HCT116 (cell line): ENCODE data around the gene RSPH6A. TPM values are rescaled to one million over a fixed set of nuclear protein-coding genes. Genes with fewer than 3 reads are reported as not detected.

Experiments
- ATAC-seq: fragments of 200-7000 bp; cut with Tn5 transposase; 2 replicates; pipeline ENCODE4 v1.9.1; 2020; ENCODE audit warnings: mild to moderate bottlenecking, moderate library complexity
- BruUV-seq: library from RNA; stranded (reverse); fragments of 400-500 nt; replicated peaks from 2 replicates; lab custom pipeline; 2021; lab: Mats Ljungman, UMichigan
- CTCF ChIA-PET: fragments of 300-600 bp; sonication (Branson Sonifier 250); formaldehyde crosslinking; loops from one replicate; lab custom pipeline; 2021; ENCODE audit warnings: antibody characterized with exemption; lab: Charles Lee
- POLR2A ChIA-PET: fragments of 300-600, 350-600 bp; sonication (Branson Sonifier 250); formaldehyde crosslinking; loops from one replicate; lab custom pipeline; 2021; ENCODE audit warnings: antibody characterized with exemption; lab: Charles Lee
- RAD21 ChIA-PET, 2 experiments: fragments of 300-600 bp; sonication (Branson Sonifier 250); formaldehyde crosslinking; loops; one replicate each; lab custom pipeline; 2023; ENCODE audit warnings: low total read pairs in 2 of 2; ENCODE audit not compliant: uncharacterized antibody in 2 of 2, unreplicated experiment in 2 of 2, low non-redundant PET in 1 of 2; lab: Charles Lee
- DNase-seq: peaks from one replicate; pipeline ENCODE4 v3.0.0-alpha.2; 2010; ENCODE audit warnings: low read depth, low spot score
- H2AFZ ChIP-seq: fragments of 200-600 bp; shearing (Covaris generic), sonication (generic); 2 replicates; pipeline ENCODE4 v1.6.1; 2017; ENCODE audit warnings: low read depth, mixed run types, mixed read lengths, antibody characterized with exemption, low read length; ENCODE audit not compliant: poor library complexity, severe bottlenecking
- H3K27ac ChIP-seq: 2 replicates; pipeline ENCODE4 v1.5.1; 2012; ENCODE audit warnings: low read depth, low read length
- H3K27me3 ChIP-seq: fragments of 200-600 bp; sonication (generic); 2 replicates; pipeline ENCODE4 v1.6.1; 2016; ENCODE audit warnings: mixed run types, low read length, mixed read lengths; ENCODE audit not compliant: insufficient read depth
- H3K36me3 ChIP-seq, 2 experiments: fragments of 200-500 bp in 1 of 2; fragments of 200-600 bp in 1 of 2; sonication (Bioruptor generic) in 1 of 2; sonication (generic) in 1 of 2; 2 replicates each; pipeline versions ENCODE4 v1.5.1 to v1.6.1; 2014 to 2016; ENCODE audit warnings: low read length in 2 of 2, inconsistent platforms in 1 of 2, mixed read lengths in 1 of 2, mixed run types in 1 of 2; ENCODE audit not compliant: insufficient read depth in 2 of 2, control insufficient read depth in 1 of 2
- H3K4me1 ChIP-seq, 2 experiments: fragments of 200-600 bp in 1 of 2; sonication (generic) in 1 of 2; 2 replicates each; pipeline versions ENCODE4 v1.5.1 to v1.6.1; 2012 to 2017; ENCODE audit warnings: low read length in 2 of 2, inconsistent platforms in 1 of 2, mild to moderate bottlenecking in 1 of 2, mixed read lengths in 1 of 2, mixed run types in 1 of 2, moderate library complexity in 1 of 2; ENCODE audit not compliant: insufficient read depth in 2 of 2, control insufficient read depth in 1 of 2
- H3K4me2 ChIP-seq: fragments of 200-600 bp; sonication (generic); 2 replicates; pipeline ENCODE4 v1.6.1; 2017; ENCODE audit warnings: mixed run types, low read length, mixed read lengths
- H3K4me3 ChIP-seq, 2 experiments: fragments of 200-600 bp in 1 of 2; sonication (generic) in 1 of 2; replicated peaks in 1 of 2; 2 replicates each; pipeline ENCODE4 v1.5.1; 2011 to 2016; ENCODE audit warnings: low read length in 2 of 2, control low read depth in 1 of 2, low read depth in 1 of 2, mild to moderate bottlenecking in 1 of 2, mixed read lengths in 1 of 2, mixed run types in 1 of 2
- H3K79me2 ChIP-seq: fragments of 200-600 bp; sonication (generic); 2 replicates; pipeline ENCODE4 v1.6.1; 2017; ENCODE audit warnings: mild to moderate bottlenecking, mixed run types, low read length, moderate library complexity, mixed read lengths; ENCODE audit not compliant: insufficient read depth
- H3K9ac ChIP-seq: fragments of 200-600 bp; sonication (generic); 2 replicates; pipeline ENCODE4 v1.6.1; 2016; ENCODE audit warnings: low read length, mixed read lengths
- H3K9me2 ChIP-seq: fragments of 200-600 bp; sonication (generic), shearing (Covaris generic); 2 replicates; pipeline ENCODE4 v1.6.1; 2017; ENCODE audit warnings: mixed run types, mild to moderate bottlenecking, moderate library complexity; ENCODE audit not compliant: insufficient read depth
- H3K9me3 ChIP-seq, 2 experiments: fragments of 200-500 bp in 1 of 2; fragments of 200-600 bp in 1 of 2; sonication (Bioruptor generic) in 1 of 2; sonication (generic) in 1 of 2; 2 replicates each; pipeline ENCODE4 v1.6.1; 2014 to 2017; ENCODE audit warnings: low read length in 2 of 2, mixed read lengths in 2 of 2, inconsistent platforms in 1 of 2, low read depth in 1 of 2, mild to moderate bottlenecking in 1 of 2, mixed run types in 1 of 2, moderate library complexity in 1 of 2; ENCODE audit not compliant: control insufficient read depth in 1 of 2, insufficient read depth in 1 of 2
- H4K20me1 ChIP-seq: fragments of 200-600 bp; sonication (generic), shearing (Covaris generic); 2 replicates; pipeline ENCODE4 v1.6.1; 2017; ENCODE audit warnings: mixed run types, mild to moderate bottlenecking, moderate library complexity; ENCODE audit not compliant: insufficient read depth
- CBX3 ChIP-seq: IDR thresholded peaks from 2 replicates; pipeline ENCODE4 v1.6.1; 2012; ENCODE audit warnings: low read depth
- CEBPB ChIP-seq: IDR thresholded peaks from 2 replicates; pipeline ENCODE4 v1.6.1; 2012; ENCODE audit warnings: low read depth
- EGR1 ChIP-seq: IDR thresholded peaks from 2 replicates; pipeline ENCODE4 v1.6.1; 2012; ENCODE audit warnings: low read depth
- EZH2 ChIP-seq: fragments of 200-600 bp; sonication (generic); IDR thresholded peaks from 2 replicates; pipeline ENCODE4 v1.6.1; 2017; ENCODE audit warnings: antibody characterized with exemption, mixed run types
- EZH2phosphoT487 ChIP-seq: fragments of 200-600 bp; IDR thresholded peaks from 2 replicates; pipeline ENCODE4 v1.6.1; 2018; ENCODE audit warnings: antibody characterized with exemption, borderline replicate concordance
- FOSL1 ChIP-seq: IDR thresholded peaks from 2 replicates; pipeline ENCODE4 v1.6.1; 2012; ENCODE audit warnings: low read depth
- JUND ChIP-seq: IDR thresholded peaks from 2 replicates; pipeline ENCODE4 v1.6.1; 2012
- POLR2A ChIP-seq: IDR thresholded peaks from 2 replicates; pipeline ENCODE4 v1.7.0; 2011; ENCODE audit warnings: borderline replicate concordance; ENCODE audit not compliant: insufficient read depth, insufficient read length; ENCODE audit errors: extremely low read depth
- POLR2AphosphoS5 ChIP-seq: IDR thresholded peaks from 2 replicates; pipeline ENCODE4 v1.6.1; 2011; ENCODE audit warnings: mild to moderate bottlenecking, low read depth, low read length, moderate library complexity
- RAD21 ChIP-seq: IDR thresholded peaks from 2 replicates; pipeline ENCODE4 v1.6.1; 2012; ENCODE audit warnings: low read depth, mild to moderate bottlenecking
- REST ChIP-seq: IDR thresholded peaks from 2 replicates; pipeline ENCODE4 v1.6.1; 2012; ENCODE audit warnings: low read depth
- SIN3A ChIP-seq: IDR thresholded peaks from 2 replicates; pipeline ENCODE4 v1.6.1; 2012; ENCODE audit warnings: low read depth
- SP1 ChIP-seq: IDR thresholded peaks from 2 replicates; pipeline ENCODE4 v1.6.1; 2012; ENCODE audit warnings: low read depth
- TCF7L2 ChIP-seq: IDR thresholded peaks from 2 replicates; pipeline ENCODE4 v1.7.0; 2011; ENCODE audit warnings: borderline replicate concordance, inconsistent platforms; ENCODE audit not compliant: insufficient read depth, insufficient read length; ENCODE audit errors: extremely low read depth
- YY1 ChIP-seq: IDR thresholded peaks from 2 replicates; pipeline ENCODE4 v1.6.1; 2011; ENCODE audit warnings: low read length, low read depth, moderate library complexity, mild to moderate bottlenecking; ENCODE audit not compliant: insufficient replicate concordance; ENCODE audit errors: extremely low read depth
- ZFX ChIP-seq: fragments of 450-650 bp; IDR thresholded peaks from 2 replicates; pipeline ENCODE4 v1.6.1; 2017
- ZNF274 ChIP-seq: fragments of 200-500 bp; sonication (Bioruptor generic); IDR thresholded peaks from 2 replicates; pipeline ENCODE4 v1.6.1; 2014; ENCODE audit warnings: mild to moderate bottlenecking, low read depth, low read length, inconsistent platforms
- intact Hi-C: fragments of 100-400 bp; cut with micrococcal nuclease; formaldehyde crosslinking; loops from 2 replicates; pipeline ENCODE4 v1.10.0; 2022
- total RNA-seq: library from RNA; stranded (reverse); gene quantifications from one replicate; pipeline ENCODE4 v1.2.1, GENCODE V29; 2021; ENCODE audit not compliant: unreplicated experiment
- TF ChIP-seq, protein P1 (sequence below): IDR thresholded peaks from 2 replicates; pipeline ENCODE4 v1.6.1; 2012
- TF ChIP-seq, protein P2 (sequence below): IDR thresholded peaks from 2 replicates; pipeline ENCODE4 v1.6.1; 2011; ENCODE audit warnings: mild to moderate bottlenecking, low read length, moderate library complexity; ENCODE audit not compliant: insufficient replicate concordance; ENCODE audit errors: extremely low read depth
- TF ChIP-seq, protein P3 (sequence below), 3 experiments: fragments of 200-600 bp in 1 of 3; sonication (generic) in 1 of 3; IDR thresholded peaks in 2 of 3; conservative IDR thresholded peaks in 1 of 3; 2 replicates each; pipeline ENCODE4 v1.5.1; 2012 to 2017; ENCODE audit warnings: low read depth in 2 of 3, low read length in 2 of 3, antibody characterized with exemption in 1 of 3, borderline replicate concordance in 1 of 3, control low read depth in 1 of 3, mild to moderate bottlenecking in 1 of 3, mixed read lengths in 1 of 3, mixed run types in 1 of 3, moderate library complexity in 1 of 3; ENCODE audit not compliant: insufficient read depth in 1 of 3

RSPH6A gene
- total RNA-seq, 1 experiment from 2014 or later, result 0.57 TPM

GRCh38 chr19:45834970-45835369, 19.9 kb upstream of the RSPH6A start:
- intact Hi-C loops, result no loop called here
- Histone ChIP-seq H3K4me3 (no peak overlapping the region), H4K20me1 (no peaks in the 10 kb centered on the region), H3K4me1 (no peaks in the 10 kb centered on the region), H3K4me2 (no peak overlapping the region), H3K9me2 (no peaks in the 10 kb centered on the region), H3K9me3 (peaks cover 0 to 6% of the 10 kb centered on the region in 2 experiments; a peak in 1 of 4 replicates), H3K27me3 (no peaks in the 10 kb centered on the region), H3K27ac (no peak overlapping the region), H3K9ac (no peak overlapping the region), H2AFZ (no peak overlapping the region), H3K36me3 (peaks cover 54 to 66% of the 10 kb centered on the region in 2 experiments), H3K79me2 (0 out of 2 replicates have a peak, but pooled peaks cover 3% of the 10 kb centered on the region)
- TF ChIP-seq SP1, result no peak
- no peak for TF ChIP-seq ZFX
- TF ChIP-seq EZH2, result no peak
- TF ChIP-seq SIN3A, result no peak
- TF ChIP-seq, protein P1, sequence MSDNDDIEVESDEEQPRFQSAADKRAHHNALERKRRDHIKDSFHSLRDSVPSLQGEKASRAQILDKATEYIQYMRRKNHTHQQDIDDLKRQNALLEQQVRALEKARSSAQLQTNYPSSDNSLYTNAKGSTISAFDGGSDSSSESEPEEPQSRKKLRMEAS, result no peak
- TF ChIP-seq RAD21, result no peak
- TF ChIP-seq, protein P2, sequence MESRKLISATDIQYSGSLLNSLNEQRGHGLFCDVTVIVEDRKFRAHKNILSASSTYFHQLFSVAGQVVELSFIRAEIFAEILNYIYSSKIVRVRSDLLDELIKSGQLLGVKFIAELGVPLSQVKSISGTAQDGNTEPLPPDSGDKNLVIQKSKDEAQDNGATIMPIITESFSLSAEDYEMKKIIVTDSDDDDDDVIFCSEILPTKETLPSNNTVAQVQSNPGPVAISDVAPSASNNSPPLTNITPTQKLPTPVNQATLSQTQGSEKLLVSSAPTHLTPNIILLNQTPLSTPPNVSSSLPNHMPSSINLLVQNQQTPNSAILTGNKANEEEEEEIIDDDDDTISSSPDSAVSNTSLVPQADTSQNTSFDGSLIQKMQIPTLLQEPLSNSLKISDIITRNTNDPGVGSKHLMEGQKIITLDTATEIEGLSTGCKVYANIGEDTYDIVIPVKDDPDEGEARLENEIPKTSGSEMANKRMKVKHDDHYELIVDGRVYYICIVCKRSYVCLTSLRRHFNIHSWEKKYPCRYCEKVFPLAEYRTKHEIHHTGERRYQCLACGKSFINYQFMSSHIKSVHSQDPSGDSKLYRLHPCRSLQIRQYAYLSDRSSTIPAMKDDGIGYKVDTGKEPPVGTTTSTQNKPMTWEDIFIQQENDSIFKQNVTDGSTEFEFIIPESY, result no peak
- TF ChIP-seq EZH2phosphoT487, result no peak
- TF ChIP-seq POLR2A, result no peak
- TF ChIP-seq, protein P3, sequence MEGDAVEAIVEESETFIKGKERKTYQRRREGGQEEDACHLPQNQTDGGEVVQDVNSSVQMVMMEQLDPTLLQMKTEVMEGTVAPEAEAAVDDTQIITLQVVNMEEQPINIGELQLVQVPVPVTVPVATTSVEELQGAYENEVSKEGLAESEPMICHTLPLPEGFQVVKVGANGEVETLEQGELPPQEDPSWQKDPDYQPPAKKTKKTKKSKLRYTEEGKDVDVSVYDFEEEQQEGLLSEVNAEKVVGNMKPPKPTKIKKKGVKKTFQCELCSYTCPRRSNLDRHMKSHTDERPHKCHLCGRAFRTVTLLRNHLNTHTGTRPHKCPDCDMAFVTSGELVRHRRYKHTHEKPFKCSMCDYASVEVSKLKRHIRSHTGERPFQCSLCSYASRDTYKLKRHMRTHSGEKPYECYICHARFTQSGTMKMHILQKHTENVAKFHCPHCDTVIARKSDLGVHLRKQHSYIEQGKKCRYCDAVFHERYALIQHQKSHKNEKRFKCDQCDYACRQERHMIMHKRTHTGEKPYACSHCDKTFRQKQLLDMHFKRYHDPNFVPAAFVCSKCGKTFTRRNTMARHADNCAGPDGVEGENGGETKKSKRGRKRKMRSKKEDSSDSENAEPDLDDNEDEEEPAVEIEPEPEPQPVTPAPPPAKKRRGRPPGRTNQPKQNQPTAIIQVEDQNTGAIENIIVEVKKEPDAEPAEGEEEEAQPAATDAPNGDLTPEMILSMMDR (IDR thresholded peaks at IDR 0.05 in 2 of 3, conservative IDR thresholded peaks at IDR 0.05 in 1 of 3; ENCODE audit: borderline replicate concordance in 1 of 3, insufficient read depth in 1 of 3, low read depth in 2 of 3, low read length in 2 of 3), result no peak
- TF ChIP-seq JUND, result no peak
- TF ChIP-seq TCF7L2, result no peak
- no peak for TF ChIP-seq FOSL1
- no peak for TF ChIP-seq CBX3
- no peak for TF ChIP-seq REST
- no peak for TF ChIP-seq CEBPB
- TF ChIP-seq YY1, result no peak
- TF ChIP-seq POLR2AphosphoS5, result no peak
- no peak for TF ChIP-seq EGR1
- TF ChIP-seq ZNF274, result no peak
- ATAC-seq (no peak), DNase-seq (no peak)
- BruUV-seq, result no TSS peak
- ChIA-PET POLR2A (interaction anchor here (1.6 kb wide), 1 partner anchor 28 kb away, joined by 3 read pairs; the partner anchor contains the start of gene SYMPK), CTCF (interaction anchor here (1.5 kb wide), 1 partner anchor 18 kb away, joined by 5 read pairs; no protein-coding TSS in a partner anchor), RAD21 (no interaction called here)
